D341Med (cell line): Measurements from ENCODE around the gene RNF167.

ENCODE experiments used
- DNase-seq: peaks from one replicate; pipeline ENCODE4 v3.0.0; 2012; ENCODE audit warnings: low spot score

RNF167 gene

DNA sequence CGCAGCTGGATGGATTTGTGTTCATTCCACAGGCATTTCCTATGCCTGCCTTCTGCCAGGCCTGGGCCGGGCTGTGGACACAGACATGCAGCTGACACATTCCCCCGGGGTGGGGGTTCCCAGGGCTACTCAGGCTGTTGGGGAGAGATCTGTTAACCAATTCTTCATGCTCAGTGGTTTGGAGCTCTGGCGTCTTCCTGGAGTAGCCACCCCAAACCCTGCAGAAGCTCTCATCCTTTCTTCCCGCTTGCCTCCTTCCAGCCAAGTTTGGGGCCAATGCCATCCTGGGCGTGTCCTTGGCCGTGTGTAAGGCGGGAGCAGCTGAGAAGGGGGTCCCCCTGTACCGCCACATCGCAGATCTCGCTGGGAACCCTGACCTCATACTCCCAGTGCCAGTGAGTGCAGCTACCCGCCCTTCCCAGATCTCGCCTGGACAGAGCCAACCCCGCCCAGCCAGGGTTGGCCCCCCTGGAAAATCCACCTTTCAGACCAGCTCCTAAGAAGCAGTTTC lies 13.4 kb downstream of the RNF167 start:
- no peak for DNase-seq

GRCh38 chr17:4955091-4955490 lies 15.0 kb downstream of the RNF167 start:
- DNase-seq = no peak

GRCh38 chr17:4956493-4957061 lies 16.5 kb downstream of the RNF167 start:
- no peak for DNase-seq

- DNase-seq = no peak
Observed at GRCh38 chr17:4958102-4958501, 18.0 kb downstream of the RNF167 start.

- no peak for DNase-seq
Observed at GRCh38 chr17:4959261-4959965, 19.3 kb downstream of the RNF167 start.

DNA sequence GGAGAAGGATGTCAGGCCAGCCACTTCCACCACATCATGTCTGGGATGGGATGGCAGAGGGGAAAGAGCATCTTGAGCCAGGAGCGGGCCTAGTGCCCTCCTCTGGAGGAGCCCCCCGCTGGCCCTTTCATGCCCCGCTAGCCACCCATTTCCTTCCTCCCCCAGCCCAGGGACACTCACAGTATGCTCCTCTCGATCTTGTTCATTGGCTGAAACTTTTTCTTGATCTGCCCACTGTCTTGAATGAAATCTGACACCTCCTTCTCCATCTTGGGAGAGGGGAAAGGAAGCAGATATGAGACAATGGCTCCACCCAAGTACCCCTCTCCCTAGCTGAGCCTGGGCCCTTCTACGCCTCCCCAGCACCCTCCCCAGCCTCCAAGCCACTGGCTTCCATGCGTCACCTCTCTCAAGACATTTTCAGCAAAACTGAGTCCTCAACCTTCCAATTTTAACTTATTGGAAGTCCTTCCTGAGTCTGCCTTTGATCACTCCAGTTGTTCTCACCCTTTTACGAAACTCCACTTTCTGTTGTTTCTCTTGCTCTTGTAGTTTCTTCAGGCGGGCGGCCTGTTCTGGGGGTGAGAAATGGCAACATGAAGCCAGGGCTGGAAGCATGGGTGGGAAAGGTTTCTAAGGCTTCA lies 20.3 kb downstream of the RNF167 start:
- no peak for DNase-seq

DNA sequence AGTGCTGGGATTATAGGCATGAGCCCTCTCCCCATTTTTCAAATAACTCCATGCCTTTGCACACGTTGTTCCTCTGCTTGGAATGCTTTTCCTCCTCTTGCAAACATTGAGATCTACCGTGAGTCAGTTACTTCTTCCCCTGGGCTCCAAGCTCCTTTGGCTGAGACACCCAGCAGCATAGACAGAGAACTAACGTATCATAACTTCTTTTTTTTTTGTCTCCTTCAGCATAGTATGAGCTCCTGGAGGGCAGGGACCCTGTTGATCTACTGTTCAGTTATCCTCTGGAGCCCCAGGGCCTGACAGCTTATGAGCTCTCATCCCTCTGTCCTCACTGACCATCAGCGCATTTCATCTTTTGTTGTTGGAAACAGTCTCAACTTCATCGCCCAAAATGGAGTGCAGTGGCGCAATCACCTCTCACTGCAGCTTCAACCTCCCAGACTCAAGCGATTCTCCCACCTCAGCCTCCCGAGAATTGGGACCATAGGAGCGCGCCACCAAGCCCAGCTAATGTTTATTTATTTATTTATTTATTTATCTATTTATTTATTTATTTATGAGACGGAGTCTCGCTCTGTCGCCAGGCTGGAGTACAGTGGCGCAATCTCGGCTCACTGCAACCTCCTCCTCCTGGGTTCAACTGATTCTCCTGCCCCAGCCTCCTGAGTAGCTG lies 25.4 kb downstream of the RNF167 start:
- DNase-seq = no peak

DNA sequence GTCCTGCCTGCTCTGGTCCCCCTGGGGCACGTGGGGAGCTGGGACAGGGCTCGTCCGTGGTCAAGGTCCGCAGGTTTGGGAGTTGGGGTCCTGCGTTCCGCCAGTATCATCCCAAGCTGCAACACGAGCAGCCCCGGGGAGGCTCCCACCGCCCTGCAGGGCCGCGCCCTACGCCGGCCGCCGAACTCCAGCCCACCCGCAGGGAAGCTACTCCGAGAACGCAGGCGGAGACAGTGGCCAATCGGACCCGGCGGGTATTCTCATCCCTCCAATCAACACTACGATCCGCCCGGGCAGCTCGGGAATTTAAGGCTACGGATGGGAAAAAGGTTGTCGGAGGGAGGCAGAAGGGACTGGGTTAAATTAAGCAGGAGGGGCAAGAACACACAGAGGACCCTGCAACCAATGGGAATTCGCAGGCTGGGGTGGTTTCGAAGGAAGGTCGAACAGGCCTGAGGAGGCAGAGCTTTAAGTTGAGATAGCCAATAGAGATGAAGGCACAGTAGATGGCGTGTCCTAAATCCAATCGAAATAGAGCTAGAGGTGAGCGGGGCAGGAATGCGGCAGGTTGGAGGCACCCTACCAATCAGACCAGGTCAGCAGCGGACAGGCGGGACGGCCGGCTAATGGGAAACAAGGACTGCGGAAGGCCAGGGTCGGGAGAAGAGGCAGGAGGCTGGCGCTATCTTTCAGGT lies 26.9 kb downstream of the RNF167 start:
- peak; percentile 87 for DNase-seq

GRCh38 chr17:4967539-4968485 lies 27.7 kb downstream of the RNF167 start, which contains the start of gene SPAG7:
SPAG7 (minus strand) TSS chr17:4967817; CDS start chr17:4967804, 13 bp downstream.
- DNase-seq = peak; percentile 91

DNA sequence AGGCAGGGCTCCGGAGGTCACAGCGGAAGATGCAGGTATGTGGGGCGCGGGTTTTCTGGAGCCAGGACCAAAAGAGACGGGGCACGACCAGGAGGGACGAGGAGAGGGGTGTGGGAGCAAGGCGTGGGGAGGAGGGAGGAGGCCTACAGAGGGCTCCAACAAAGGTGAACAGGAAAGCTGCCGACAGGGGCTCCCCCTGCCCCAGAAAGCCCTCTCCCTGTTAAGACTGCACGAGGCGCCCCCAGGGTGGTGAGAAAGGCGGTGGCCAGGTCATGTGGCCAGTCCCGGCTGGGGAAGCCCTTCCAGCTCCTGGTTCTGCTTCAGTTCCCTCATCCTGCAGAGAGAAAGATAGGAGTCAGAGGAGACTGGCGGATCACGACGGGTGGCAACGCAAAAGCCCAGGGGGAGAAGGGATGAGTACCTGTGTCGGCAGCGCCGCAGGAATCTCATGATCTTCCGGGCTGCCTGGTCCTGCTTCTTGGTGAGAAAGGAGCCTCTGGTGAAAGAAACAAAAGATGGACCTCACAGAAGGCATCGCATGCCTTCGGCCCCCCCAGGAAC lies 28.5 kb downstream of the RNF167 start:
- no peak for DNase-seq

GRCh38 chr17:4969047-4969550 lies 29.0 kb downstream of the RNF167 start:
- DNase-seq = no peak

DNA sequence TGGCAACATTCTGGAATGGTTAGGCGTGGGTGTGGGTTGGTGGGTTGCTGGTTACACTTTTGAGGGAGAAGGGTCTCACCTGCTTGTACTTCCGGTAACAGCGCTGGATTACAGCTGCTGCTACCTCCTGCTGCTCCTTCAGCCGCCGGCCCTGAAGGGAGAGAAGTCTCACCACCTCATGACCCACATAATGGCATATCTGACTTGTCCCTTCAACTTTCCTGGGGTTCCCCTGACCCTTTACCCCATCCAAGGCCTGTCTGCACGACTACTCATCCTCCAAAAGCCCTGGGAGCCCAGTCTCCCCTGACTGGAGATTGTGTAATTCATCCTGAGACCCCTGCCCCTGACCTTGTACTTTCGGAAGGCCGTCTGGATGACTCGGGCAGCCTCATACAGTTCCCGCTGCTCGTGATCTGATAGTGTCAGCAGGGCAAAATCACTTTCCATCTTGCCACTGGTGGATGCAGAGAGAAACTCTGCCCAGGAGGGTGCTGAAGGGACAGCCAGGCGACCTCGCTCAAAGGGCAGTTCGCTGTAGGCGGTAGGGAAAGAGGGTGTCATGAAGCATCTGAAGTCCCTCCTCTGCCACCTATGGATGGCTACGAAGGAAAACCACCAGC lies 29.6 kb downstream of the RNF167 start:
- no peak for DNase-seq

DNA sequence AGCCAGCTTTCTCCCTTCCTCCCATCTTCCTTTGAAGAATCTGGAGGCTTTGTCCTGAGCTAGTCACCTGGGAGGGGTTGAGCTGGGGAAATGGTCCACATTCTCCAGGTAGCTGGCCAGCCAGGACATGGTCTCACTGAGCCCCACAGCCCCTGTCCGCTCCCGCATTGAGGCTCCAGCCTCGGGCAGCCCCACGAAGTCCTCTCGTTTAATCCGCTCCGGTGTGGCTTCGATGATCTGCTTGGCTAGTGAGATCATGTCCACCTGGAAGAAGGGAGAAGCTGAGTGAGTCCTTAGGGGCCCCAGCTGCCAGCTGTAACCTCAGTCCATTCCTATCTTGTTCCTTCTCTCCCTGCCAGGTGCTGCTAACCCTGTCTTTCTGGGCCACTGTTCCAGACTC lies 30.2 kb downstream of the RNF167 start:
- no peak for DNase-seq

DNA sequence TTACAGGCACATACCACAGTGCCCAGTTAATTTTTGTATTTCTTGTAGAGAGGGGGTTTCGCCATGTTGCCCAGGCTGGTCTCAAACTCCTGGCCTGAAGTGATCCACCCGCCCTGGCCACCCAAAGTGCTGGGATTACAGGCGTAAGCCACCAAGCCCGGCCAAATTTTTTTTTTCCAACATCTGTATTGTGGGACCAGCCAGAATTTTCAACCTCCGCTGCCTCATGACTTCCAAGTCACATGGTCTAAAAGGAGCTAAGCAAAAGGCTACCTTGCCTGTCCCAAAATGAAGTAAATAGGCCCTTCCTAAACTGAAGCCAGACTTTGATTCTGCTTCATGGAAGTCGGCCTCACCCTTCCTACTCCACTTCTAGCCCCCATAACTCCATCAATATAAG lies 31.8 kb downstream of the RNF167 start:
- DNase-seq = no peak

DNA sequence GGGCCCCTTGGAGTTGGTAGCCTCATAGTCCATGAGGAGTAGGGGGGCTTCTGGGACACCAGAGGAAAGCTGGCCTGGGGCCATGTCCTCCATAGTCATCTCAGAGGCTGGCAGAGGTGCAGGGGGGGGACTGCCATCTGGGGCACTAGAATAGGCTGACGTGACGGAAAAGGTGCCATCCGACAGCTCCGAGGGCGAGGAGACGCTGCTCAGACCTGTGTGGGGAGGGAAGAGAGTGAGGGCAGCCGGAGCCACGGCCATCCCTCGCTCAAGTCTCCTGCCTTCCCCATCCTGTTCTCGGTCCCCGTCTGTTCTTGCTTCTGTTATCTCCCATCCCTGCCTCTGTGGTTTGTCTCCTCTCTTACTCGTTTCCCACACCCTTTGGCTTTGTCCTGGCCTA lies 32.3 kb downstream of the RNF167 start:
- no peak for DNase-seq

GRCh38 chr17:4972752-4973151 lies 32.7 kb downstream of the RNF167 start:
- DNase-seq = no peak

DNA sequence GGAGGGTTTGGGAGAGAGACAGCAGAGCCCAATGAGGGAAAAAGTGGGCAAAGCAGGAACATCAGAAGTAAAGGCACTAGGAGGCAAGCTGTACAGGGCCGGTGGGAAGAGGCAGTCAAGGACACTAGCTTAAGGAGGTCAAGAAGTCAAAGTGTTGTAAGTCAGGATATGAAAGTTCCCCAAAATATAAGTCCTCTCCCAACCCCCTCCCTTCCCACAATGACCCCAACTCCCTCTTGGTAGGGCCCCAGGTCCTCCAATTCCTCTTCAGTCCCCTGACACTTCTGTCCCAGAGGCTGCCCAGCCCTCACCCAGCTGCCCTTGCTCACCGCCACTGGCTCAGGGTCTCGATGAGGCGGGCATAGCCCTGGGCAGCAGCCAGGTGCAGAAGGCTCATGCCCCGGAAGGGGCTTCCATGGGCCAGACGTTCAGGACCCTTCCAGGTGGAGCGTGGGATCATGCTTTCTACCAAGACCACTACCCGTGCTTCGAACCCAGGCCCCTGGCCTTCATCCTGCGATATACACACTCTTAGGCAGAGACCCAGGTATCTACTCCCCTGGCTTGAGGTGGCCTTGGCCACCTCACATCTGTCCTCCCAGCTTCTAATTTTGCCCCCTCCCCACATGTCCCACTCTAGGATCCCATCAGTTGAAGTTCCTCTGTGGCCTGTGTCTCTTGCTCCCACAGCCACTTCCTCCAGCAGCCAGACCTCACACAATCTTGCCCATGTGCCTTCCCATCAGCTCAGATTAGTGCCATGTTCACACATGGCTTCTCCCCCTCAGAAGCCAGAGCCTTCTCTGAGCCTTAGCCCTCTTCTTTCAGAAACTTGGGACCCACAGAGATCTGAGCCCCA lies 33.4 kb downstream of the RNF167 start:
- DNase-seq = no peak

DNA sequence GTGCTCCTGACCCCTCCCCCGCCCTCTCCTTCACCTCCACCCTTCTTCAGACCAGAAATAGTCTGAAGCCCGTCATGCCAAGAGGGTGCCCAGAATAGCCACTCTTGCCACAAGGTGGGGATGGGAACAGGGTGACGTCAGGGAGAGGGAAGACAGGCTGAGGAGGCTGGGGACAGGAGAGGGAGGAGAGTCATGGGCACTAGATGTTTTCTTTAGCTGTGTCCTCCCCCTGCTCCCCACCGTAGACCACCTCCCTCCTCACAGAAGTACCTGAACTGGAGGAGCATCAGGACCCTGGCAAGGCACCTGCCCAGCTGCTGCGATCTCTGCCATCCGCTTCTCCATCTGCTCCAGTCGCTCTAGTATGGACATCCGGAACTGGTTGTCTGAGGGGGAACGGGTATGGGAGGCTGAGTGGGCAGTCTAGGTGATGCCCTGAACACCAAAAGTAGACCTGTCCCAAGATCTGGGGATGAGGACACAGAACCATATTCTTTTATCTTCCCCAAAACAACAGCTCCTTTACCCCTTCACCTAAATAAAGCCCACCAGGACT lies 34.1 kb downstream of the RNF167 start:
- no peak for DNase-seq

DNA sequence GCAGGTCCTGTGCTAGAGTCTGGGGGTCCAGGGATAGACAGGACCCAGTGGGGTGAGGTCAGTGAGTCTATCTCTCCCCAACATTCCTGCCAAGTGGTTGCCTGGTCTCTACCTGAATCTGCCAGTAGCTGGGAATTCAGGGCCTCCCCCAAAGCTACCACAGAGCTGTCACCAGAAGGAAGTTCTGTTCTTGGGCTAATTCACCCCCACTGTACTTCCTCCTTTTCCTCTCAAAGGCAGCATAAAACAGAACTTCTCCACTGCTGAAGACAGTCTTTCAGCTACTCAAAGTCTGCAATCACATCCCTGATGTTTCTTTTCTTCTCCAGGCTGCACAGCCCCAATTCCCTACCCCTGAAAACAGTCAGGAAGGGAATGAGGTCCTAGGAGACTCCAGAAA lies 38.7 kb downstream of the RNF167 start:
- DNase-seq = no peak
